Measurements from ENCODE around the gene OR10H1.

OR10H1 gene

GRCh38 chr19:15815306-15815705, at the start of gene OR10H1:
Gene OR10H1, minus strand, starts transcription at chr19:15815664. Its CDS starts 7,627 bp downstream, at chr19:15808037.
- POLR2A ChIA-PET: no interaction called here
- DNase-seq (ENCODE audit: extremely low spot score): no peak
- no peak for TF ChIP-seq ELF4 (IDR thresholded peaks at IDR 0.05)
- CTCF ChIA-PET: no interaction called here

GRCh38 chr19:15864824-15865223, 49.4 kb upstream of the OR10H1 start:
- DNase-seq (ENCODE audit: extremely low spot score): no peak
- TF ChIP-seq HDGF (IDR thresholded peaks at IDR 0.05; ENCODE audit: borderline replicate concordance) (no peak), ELF4 (IDR thresholded peaks at IDR 0.05) (no peak), FOXA1 (IDR thresholded peaks at IDR 0.05) (no peak), LEF1 (IDR thresholded peaks at IDR 0.05; ENCODE audit: borderline replicate concordance) (no peak), PKNOX1 (IDR thresholded peaks at IDR 0.05) (no peak), ARNT (IDR thresholded peaks at IDR 0.05) (no peak), L3MBTL2 (conservative IDR thresholded peaks at IDR 0.05) (no peak), ZNF384 (IDR thresholded peaks at IDR 0.05) (no peak), NFRKB (IDR thresholded peaks at IDR 0.05) (no peak), FOXK2 (IDR thresholded peaks at IDR 0.05) (no peak), FOXM1 (IDR thresholded peaks at IDR 0.05; ENCODE audit: borderline replicate concordance) (no peak)
- CTCF ChIA-PET: interaction anchor here (1.1 kb wide), 1 partner anchor 235 kb away, joined by 3 read pairs; no protein-coding TSS in a partner anchor
- POLR2A ChIA-PET: no interaction called here

- TF ChIP-seq TARDBP (IDR thresholded peaks at IDR 0.05) (no peak), FOXK2 (IDR thresholded peaks at IDR 0.05) (no peak), NFRKB (IDR thresholded peaks at IDR 0.05) (no peak)
- CTCF ChIA-PET: interaction anchor here (0.6 kb wide), 1 partner anchor 16 kb away, joined by 7 read pairs; no protein-coding TSS in a partner anchor
- POLR2A ChIA-PET: no interaction called here
- no peak for DNase-seq (ENCODE audit: extremely low spot score)
Measured at GRCh38 chr19:15863272-15863671, 47.8 kb upstream of the OR10H1 start.

- no peak for DNase-seq (ENCODE audit: extremely low spot score)
- TF ChIP-seq HDGF (IDR thresholded peaks at IDR 0.05; ENCODE audit: borderline replicate concordance) (no peak), NFRKB (IDR thresholded peaks at IDR 0.05) (no peak), ELF4 (IDR thresholded peaks at IDR 0.05) (no peak), SUZ12 (IDR thresholded peaks at IDR 0.05) (no peak), ARNT (IDR thresholded peaks at IDR 0.05) (no peak)
- POLR2A ChIA-PET: no interaction called here
- CTCF ChIA-PET: no interaction called here
Measured at GRCh38 chr19:15862444-15862843, 47.0 kb upstream of the OR10H1 start.

GRCh38 chr19:15860522-15860921, 45.1 kb upstream of the OR10H1 start:
- DNase-seq (ENCODE audit: extremely low spot score): no peak
- CTCF ChIA-PET: no interaction called here
- TF ChIP-seq CTBP1 (IDR thresholded peaks at IDR 0.05; ENCODE audit: borderline replicate concordance) (no peak), ELF4 (IDR thresholded peaks at IDR 0.05) (no peak), BHLHE40 (IDR thresholded peaks at IDR 0.05; ENCODE audit: borderline replicate concordance) (no peak), SUZ12 (IDR thresholded peaks at IDR 0.05) (no peak), L3MBTL2 (conservative IDR thresholded peaks at IDR 0.05) (no peak), FOXM1 (IDR thresholded peaks at IDR 0.05; ENCODE audit: borderline replicate concordance) (no peak), SP1 (IDR thresholded peaks at IDR 0.05) (no peak), PKNOX1 (IDR thresholded peaks at IDR 0.05) (no peak), HDGF (IDR thresholded peaks at IDR 0.05; ENCODE audit: borderline replicate concordance) (no peak)
- POLR2A ChIA-PET: no interaction called here

GRCh38 chr19:15859187-15859586, 43.7 kb upstream of the OR10H1 start:
- CTCF ChIA-PET: no interaction called here
- POLR2A ChIA-PET: no interaction called here
- DNase-seq (ENCODE audit: extremely low spot score): no peak
- no peak for TF ChIP-seq CTBP1 (IDR thresholded peaks at IDR 0.05; ENCODE audit: borderline replicate concordance)
- TF ChIP-seq PKNOX1 (IDR thresholded peaks at IDR 0.05): no peak
- TF ChIP-seq ZNF384 (IDR thresholded peaks at IDR 0.05): no peak
- no peak for TF ChIP-seq L3MBTL2 (conservative IDR thresholded peaks at IDR 0.05)
- TF ChIP-seq BHLHE40 (IDR thresholded peaks at IDR 0.05; ENCODE audit: borderline replicate concordance): no peak
- TF ChIP-seq NFRKB (IDR thresholded peaks at IDR 0.05): no peak
- no peak for TF ChIP-seq SP1 (IDR thresholded peaks at IDR 0.05)
- no peak for TF ChIP-seq FOXK2 (IDR thresholded peaks at IDR 0.05)
- TF ChIP-seq ARNT (IDR thresholded peaks at IDR 0.05): no peak
- TF ChIP-seq TARDBP (IDR thresholded peaks at IDR 0.05): no peak
- no peak for TF ChIP-seq SUZ12 (IDR thresholded peaks at IDR 0.05)
- no peak for TF ChIP-seq HDGF (IDR thresholded peaks at IDR 0.05; ENCODE audit: borderline replicate concordance)
- TF ChIP-seq LEF1 (IDR thresholded peaks at IDR 0.05; ENCODE audit: borderline replicate concordance): no peak
- no peak for TF ChIP-seq FOXA1 (IDR thresholded peaks at IDR 0.05)
- no peak for TF ChIP-seq FOXM1 (IDR thresholded peaks at IDR 0.05; ENCODE audit: borderline replicate concordance)
- no peak for TF ChIP-seq ELF4 (IDR thresholded peaks at IDR 0.05)

- no peak for TF ChIP-seq FOXK2 (IDR thresholded peaks at IDR 0.05)
- no peak for TF ChIP-seq L3MBTL2 (conservative IDR thresholded peaks at IDR 0.05)
- TF ChIP-seq ZNF384 (IDR thresholded peaks at IDR 0.05): no peak
- no peak for TF ChIP-seq ARNT (IDR thresholded peaks at IDR 0.05)
- no peak for TF ChIP-seq LEF1 (IDR thresholded peaks at IDR 0.05; ENCODE audit: borderline replicate concordance)
- no peak for TF ChIP-seq ELF4 (IDR thresholded peaks at IDR 0.05)
- POLR2A ChIA-PET: no interaction called here
- CTCF ChIA-PET: no interaction called here
- no peak for DNase-seq (ENCODE audit: extremely low spot score)
Measured at GRCh38 chr19:15850385-15850784, 34.9 kb upstream of the OR10H1 start.

Data from HEK293T (cell line).